Coronary artery (tissue), 2 donors: ENCODE measurements around the gene KHDC3L.

Experiments used
- DNase-seq: peaks from one replicate; pipeline ENCODE4 v3.0.0-alpha.2; 2017; ENCODE audit warnings: low spot score
- H3K27ac ChIP-seq, 2 donors: fragments of 200-600 bp; sonication (generic); one replicate each; pipeline ENCODE4 v1.5.1; 2016 to 2019
- H3K4me3 ChIP-seq: fragments of 200-600 bp; sonication (generic); 2 replicates; pipeline ENCODE4 v1.5.1; 2016; ENCODE audit warnings: mild to moderate bottlenecking, moderate library complexity
- TF ChIP-seq, protein P1 (sequence below): fragments of 200-600 bp; sonication (generic); IDR thresholded peaks from one replicate; pipeline ENCODE4 v1.5.1; 2019; ENCODE audit warnings: antibody characterized with exemption

KHDC3L gene

DNA sequence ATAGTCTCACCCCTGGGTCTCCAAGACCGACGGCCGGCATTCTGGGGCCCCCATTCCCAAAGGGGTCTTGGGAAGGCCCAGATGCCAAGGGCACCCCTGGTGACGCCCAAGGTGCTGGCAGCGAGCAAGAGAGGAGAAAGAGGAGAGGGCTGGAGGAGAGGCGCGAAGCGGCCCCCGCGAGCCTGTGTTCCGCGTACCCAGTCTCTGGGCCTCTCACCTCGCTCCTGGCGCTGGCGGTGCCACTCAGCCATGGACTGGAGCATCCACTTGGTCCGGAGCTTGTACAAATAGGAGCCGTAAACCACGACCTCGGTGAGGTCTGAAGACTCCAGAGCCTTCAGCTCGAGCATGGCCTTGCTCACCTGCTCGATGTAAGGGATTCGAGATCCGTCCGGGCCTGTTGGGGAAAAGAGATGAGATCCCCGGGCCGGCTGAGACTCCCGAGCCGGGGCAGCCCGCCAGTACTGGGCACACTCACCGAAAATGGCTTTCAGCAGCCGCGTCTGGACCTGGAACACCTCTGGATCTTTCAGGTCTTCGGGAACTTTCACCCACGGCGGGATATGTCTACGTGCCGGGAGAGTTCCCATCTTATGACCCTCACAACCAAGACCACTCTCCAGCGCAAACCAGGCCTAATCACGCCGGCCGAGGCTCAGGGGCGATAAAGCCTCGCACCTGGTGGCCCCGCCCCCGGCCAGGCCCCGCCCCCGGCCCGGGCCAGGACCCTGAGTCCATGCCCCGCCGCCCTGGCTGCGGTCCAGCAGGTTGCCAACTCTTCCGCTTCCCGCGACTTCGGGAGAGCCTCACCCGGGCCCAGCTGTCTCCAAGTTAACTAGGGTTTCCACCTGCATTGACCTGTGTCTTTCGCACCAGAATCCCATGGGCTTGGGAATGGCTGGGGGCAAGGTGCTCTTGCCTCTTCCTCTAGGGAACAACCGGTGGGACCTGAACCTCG lies 8.5 kb upstream of the KHDC3L start, which contains the start of gene DPPA5:
DPPA5 (minus strand) TSS at position 641 of the 958 bp plus-strand sequence; CDS start at position 590, 51 bp downstream.
- TF ChIP-seq, protein P1, sequence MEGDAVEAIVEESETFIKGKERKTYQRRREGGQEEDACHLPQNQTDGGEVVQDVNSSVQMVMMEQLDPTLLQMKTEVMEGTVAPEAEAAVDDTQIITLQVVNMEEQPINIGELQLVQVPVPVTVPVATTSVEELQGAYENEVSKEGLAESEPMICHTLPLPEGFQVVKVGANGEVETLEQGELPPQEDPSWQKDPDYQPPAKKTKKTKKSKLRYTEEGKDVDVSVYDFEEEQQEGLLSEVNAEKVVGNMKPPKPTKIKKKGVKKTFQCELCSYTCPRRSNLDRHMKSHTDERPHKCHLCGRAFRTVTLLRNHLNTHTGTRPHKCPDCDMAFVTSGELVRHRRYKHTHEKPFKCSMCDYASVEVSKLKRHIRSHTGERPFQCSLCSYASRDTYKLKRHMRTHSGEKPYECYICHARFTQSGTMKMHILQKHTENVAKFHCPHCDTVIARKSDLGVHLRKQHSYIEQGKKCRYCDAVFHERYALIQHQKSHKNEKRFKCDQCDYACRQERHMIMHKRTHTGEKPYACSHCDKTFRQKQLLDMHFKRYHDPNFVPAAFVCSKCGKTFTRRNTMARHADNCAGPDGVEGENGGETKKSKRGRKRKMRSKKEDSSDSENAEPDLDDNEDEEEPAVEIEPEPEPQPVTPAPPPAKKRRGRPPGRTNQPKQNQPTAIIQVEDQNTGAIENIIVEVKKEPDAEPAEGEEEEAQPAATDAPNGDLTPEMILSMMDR: no peak
- H3K27ac ChIP-seq: no peak within 1 kb of the TSS
- no peak for DNase-seq
- no peak within 1 kb of the TSS for H3K4me3 ChIP-seq

DNA sequence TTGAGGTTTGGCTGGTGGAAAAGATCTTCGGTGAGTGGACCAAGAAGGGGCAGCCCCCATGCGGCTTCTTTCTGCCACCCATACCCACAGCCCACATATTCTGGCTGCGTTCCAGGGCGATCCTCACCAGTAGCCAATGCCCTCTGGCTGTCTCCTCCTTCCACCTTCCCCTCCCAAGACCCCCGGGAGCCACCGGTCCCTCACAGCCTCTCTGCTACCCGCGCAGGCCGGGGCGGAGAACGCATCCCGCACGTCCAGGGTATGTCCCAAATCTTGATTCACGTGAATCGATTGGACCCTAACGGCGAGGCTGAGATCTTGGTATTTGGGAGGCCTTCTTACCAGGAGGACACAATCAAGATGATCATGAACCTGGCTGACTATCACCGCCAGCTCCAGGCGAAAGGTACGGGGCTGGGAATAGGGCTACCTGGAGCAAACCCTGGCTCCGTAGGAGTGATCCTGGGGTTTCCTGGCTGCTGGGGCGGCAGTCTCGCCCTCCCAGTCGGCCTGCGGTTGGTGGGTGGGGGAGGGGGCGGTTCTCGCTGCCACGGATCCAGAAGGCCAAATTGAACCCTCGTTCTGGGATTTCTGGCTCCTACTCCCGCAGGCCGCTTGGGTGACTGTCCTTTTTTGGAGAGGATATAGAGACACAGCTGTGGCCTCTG lies 545 bp downstream of the KHDC3L start:
- TF ChIP-seq, protein P1: no peak
- H3K27ac ChIP-seq: no peak overlapping the region
- no peak overlapping the region for H3K4me3 ChIP-seq
- DNase-seq: no peak

DNA sequence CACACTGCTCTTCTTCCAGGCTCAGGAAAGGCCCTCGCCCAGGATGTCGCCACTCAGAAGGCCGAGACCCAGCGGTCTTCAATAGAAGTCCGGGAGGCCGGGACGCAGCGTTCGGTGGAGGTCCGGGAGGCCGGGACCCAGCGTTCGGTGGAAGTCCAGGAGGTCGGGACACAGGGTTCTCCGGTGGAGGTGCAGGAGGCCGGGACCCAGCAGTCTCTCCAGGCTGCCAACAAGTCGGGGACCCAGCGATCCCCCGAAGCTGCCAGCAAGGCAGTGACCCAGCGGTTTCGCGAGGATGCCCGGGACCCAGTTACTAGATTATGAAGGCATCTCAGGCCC lies 1.0 kb downstream of the KHDC3L start:
- H3K27ac ChIP-seq: no peak overlapping the region
- no peak for DNase-seq
- TF ChIP-seq, protein P1: no peak
- H3K4me3 ChIP-seq: no peak overlapping the region

DNA sequence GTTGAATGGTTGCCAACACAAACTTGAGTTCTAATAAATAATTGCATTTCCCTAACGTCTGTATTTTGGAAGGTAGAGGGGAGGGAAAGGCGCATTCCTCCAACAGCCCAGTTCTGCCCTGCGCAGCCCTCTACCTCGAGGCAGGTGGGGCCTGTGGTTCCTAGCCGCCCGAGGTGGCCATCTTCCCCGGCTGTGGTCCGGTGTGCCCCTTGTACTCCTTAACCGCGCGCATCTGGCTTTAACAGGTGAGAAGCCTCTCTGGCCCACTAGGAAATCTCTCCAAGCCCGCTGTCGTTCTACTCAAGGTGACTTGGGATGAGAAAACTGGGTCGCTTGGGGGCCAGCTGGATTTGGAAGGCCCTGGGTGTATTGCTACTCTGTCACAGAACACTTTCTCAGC lies 1.7 kb downstream of the KHDC3L start:
- H3K27ac ChIP-seq: no peak overlapping the region

DNA sequence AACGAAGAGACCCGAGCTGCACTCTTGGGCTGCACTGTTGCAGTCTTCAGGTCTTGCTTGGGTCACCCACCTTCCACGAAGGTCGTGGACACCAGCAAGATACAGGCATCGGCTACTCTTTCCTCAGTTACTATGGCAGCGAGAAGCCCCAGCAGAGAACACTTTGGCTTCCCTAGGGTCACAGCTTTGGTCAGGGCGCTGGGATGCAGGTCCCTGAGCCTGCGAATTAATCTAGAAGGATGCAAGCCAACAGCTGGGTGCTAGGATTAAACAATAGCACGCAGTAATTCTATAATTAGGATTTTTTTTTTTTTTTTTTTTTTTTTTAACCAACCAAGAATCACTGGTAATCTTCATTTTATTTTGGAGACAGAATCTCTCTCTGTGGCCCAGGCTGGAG lies 2.1 kb downstream of the KHDC3L start:
- Histone ChIP-seq H3K27ac (no peak overlapping the region), H3K4me3 (no peak overlapping the region)
- TF ChIP-seq, protein P1: no peak
- no peak for DNase-seq

More for the DNA sequence above, 1.7 kb downstream of the KHDC3L start:
- TF ChIP-seq, protein P1: no peak
- H3K4me3 ChIP-seq: no peak overlapping the region
- DNase-seq: no peak

DNA sequence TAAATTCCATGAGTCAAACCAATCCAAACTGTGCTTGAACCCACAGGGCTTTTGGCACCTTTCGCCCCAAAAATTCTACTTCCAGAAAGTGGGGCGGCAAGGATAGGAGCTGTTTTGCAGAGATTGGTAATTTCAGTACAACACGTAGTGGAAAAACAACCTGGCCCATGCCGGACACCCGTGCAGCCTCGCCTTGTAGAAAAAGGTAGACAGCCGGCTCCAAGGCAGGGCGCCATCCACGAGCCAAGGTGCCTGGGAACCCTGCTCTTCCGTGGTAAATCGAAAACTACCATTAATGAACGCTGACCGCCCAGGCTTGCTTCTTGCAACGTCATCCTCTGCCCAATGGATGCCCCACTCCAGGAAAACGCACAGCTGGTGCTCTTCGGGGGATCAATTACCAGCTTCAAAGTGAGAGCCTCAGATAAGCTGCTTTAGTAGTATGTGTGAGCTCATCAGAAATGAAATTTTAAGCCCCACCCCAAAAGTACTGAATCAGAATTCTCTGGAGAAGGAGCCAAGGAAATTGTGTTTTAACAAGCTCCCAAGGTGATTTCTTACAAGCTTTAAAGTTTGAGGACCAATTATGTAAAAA lies 5.4 kb downstream of the KHDC3L start:
- TF ChIP-seq, protein P1: no peak
- no peak overlapping the region for H3K27ac ChIP-seq
- DNase-seq: no peak
- H3K4me3 ChIP-seq: no peak overlapping the region
